GM12878 (cell line): ENCODE data around the gene VBP1. TPM values are rescaled to one million over a fixed set of nuclear protein-coding genes. Genes with fewer than 3 reads are reported as not detected.

Experiments
- ATAC-seq: fragments of 200-7000 bp; cut with Tn5 transposase; 3 replicates; pipeline ENCODE4 v1.9.1; 2020; ENCODE audit warnings: mild to moderate bottlenecking, moderate library complexity
- BruUV-seq: library from RNA; stranded (reverse); fragments of 400-500 nt; replicated peaks from 2 replicates; lab custom pipeline; 2021; lab: Mats Ljungman, UMichigan
- CTCF ChIA-PET: fragments of 300-600 bp; sonication (Branson Sonifier 250); formaldehyde crosslinking; extraction: SDS; loops from one replicate; lab custom pipeline; 2021; ENCODE audit warnings: inconsistent platforms; lab: Yijun Ruan, JAX
- POLR2A ChIA-PET: fragments of 350-600 bp; formaldehyde crosslinking; extraction: SDS; loops from one replicate; lab custom pipeline; 2021; ENCODE audit warnings: inconsistent platforms; lab: Charles Lee
- RAD21 ChIA-PET: fragments of 300-600 bp; sonication (Branson Sonifier 250); formaldehyde crosslinking; loops from one replicate; lab custom pipeline; 2023; ENCODE audit warnings: antibody characterized with exemption; ENCODE audit not compliant: unreplicated experiment; lab: Charles Lee
- SMC1A ChIA-PET: fragments of 300-600 bp; sonication (Branson Sonifier 250); formaldehyde crosslinking; loops from one replicate; lab custom pipeline; 2023; ENCODE audit not compliant: unreplicated experiment, uncharacterized antibody; lab: Charles Lee
- DNase-seq: peaks from one replicate; pipeline ENCODE4 v3.0.0-alpha.2; 2011; ENCODE audit warnings: low read depth, low spot score
- FAIRE-seq: peaks from 3 replicates; lab custom pipeline; 2011; peaks lifted over from hg19 to GRCh38; lab: Jason Lieb, UNC
- H2AFZ ChIP-seq: 2 replicates; pipeline ENCODE4 v1.6.0; 2011; ENCODE audit warnings: low read depth, low read length, control low read depth; ENCODE audit not compliant: control insufficient read depth
- H3K27ac ChIP-seq: 2 replicates; pipeline ENCODE4 v1.5.1; 2011; ENCODE audit warnings: control low read depth; ENCODE audit not compliant: control insufficient read depth, insufficient read depth
- H3K27me3 ChIP-seq, 2 experiments: replicated peaks in 1 of 2; 2 replicates each; pipeline versions ENCODE4 v1.6.0 to v1.6.1; 2011; ENCODE audit warnings: low read length in 1 of 2; ENCODE audit not compliant: control insufficient read depth in 2 of 2, insufficient read depth in 2 of 2
- H3K36me3 ChIP-seq, 2 experiments: 2 replicates each; pipeline ENCODE4 v1.5.1; 2011; ENCODE audit warnings: low read length in 1 of 2; ENCODE audit not compliant: control insufficient read depth in 2 of 2, insufficient read depth in 2 of 2
- H3K4me1 ChIP-seq: 2 replicates; pipeline ENCODE4 v1.6.1; 2011; ENCODE audit warnings: mild to moderate bottlenecking, low read length, moderate library complexity, mixed read lengths; ENCODE audit not compliant: control insufficient read depth, insufficient read depth
- H3K4me2 ChIP-seq: 2 replicates; pipeline ENCODE4 v1.6.0; 2011; ENCODE audit warnings: control low read depth; ENCODE audit not compliant: control insufficient read depth, insufficient read depth
- H3K4me3 ChIP-seq: fragments of 200-600 bp; sonication (generic); 2 replicates; pipeline ENCODE4 v1.5.1; 2016
- H3K79me2 ChIP-seq: 2 replicates; pipeline ENCODE4 v1.6.0; 2011; ENCODE audit warnings: low read length; ENCODE audit not compliant: control insufficient read depth, insufficient read depth
- H3K9ac ChIP-seq: 2 replicates; pipeline ENCODE4 v1.8.0; 2011; ENCODE audit warnings: low read length, control low read depth, mixed read lengths; ENCODE audit not compliant: control insufficient read depth, insufficient read depth
- H3K9me3 ChIP-seq: replicated peaks from 3 replicates; pipeline ENCODE4 v1.5.1; 2011; ENCODE audit warnings: mild to moderate bottlenecking, low read length; ENCODE audit not compliant: control insufficient read depth, insufficient read depth
- H4K20me1 ChIP-seq: 2 replicates; pipeline ENCODE4 v1.6.0; 2011; ENCODE audit not compliant: control insufficient read depth, insufficient read depth
- CEBPZ ChIP-seq: fragments of 150-350 bp; IDR thresholded peaks from 2 replicates; pipeline ENCODE4 v1.6.1; 2016; ENCODE audit warnings: low read depth, low read length
- CHD1 ChIP-seq: IDR thresholded peaks from 2 replicates; pipeline ENCODE4 v1.6.1; 2012; ENCODE audit warnings: low read depth, low read length, improper control_type of control experiment
- ESRRA ChIP-seq: IDR thresholded peaks from 2 replicates; pipeline ENCODE4 v1.6.1; 2012; ENCODE audit warnings: mild to moderate bottlenecking, low read length, improper control_type of control experiment
- FOS ChIP-seq: IDR thresholded peaks from 3 replicates; pipeline ENCODE4 v1.6.1; 2011; ENCODE audit warnings: borderline replicate concordance; ENCODE audit not compliant: insufficient read length; ENCODE audit errors: extremely low read depth
- IRF3 ChIP-seq: fragments of 450-650 bp; IDR thresholded peaks from 2 replicates; pipeline ENCODE4 v1.6.1; 2014; ENCODE audit warnings: mild to moderate bottlenecking
- MEF2A ChIP-seq: IDR thresholded peaks from 2 replicates; pipeline ENCODE4 v1.6.1; 2011; ENCODE audit warnings: low read depth, mild to moderate bottlenecking, low read length, moderate library complexity; ENCODE audit not compliant: insufficient read depth
- MTA2 ChIP-seq: fragments of 450-650 bp; IDR thresholded peaks from 2 replicates; pipeline ENCODE4 v1.6.1; 2016; ENCODE audit warnings: low read depth, mild to moderate bottlenecking, moderate library complexity
- NFYB ChIP-seq: IDR thresholded peaks from 2 replicates; pipeline ENCODE4 v1.6.1; 2011; ENCODE audit warnings: low read depth, mild to moderate bottlenecking, low read length, improper control_type of control experiment, moderate library complexity; ENCODE audit not compliant: insufficient read depth
- POLR2A ChIP-seq: IDR thresholded peaks from 2 replicates; pipeline ENCODE4 v1.6.1; 2011; ENCODE audit warnings: low read depth, mild to moderate bottlenecking, low read length
- SIN3A ChIP-seq: IDR thresholded peaks from 2 replicates; pipeline ENCODE4 v1.6.1; 2012; ENCODE audit warnings: low read depth, low read length, improper control_type of control experiment
- SRF ChIP-seq, 2 experiments: IDR thresholded peaks; 2 replicates each; pipeline ENCODE4 v1.6.1; 2011; ENCODE audit warnings: low read depth in 2 of 2, low read length in 2 of 2, mild to moderate bottlenecking in 1 of 2, moderate library complexity in 1 of 2
- SUZ12 ChIP-seq: fragments of 200-600 bp; sonication (generic); IDR thresholded peaks from one replicate; pipeline ENCODE4 v1.6.1; 2018; ENCODE audit warnings: antibody characterized with exemption, mild to moderate bottlenecking; ENCODE audit not compliant: unreplicated experiment
- YBX1 ChIP-seq: fragments of 450-650 bp; IDR thresholded peaks from 2 replicates; pipeline ENCODE4 v1.6.1; 2016; ENCODE audit warnings: antibody characterized with exemption
- YY1 ChIP-seq: IDR thresholded peaks from 2 replicates; pipeline ENCODE4 v1.6.1; 2011; ENCODE audit warnings: low read depth, mild to moderate bottlenecking, low read length
- ZBTB11 ChIP-seq: fragments of 450-650 bp; formaldehyde crosslinking; IDR thresholded peaks from 2 replicates; pipeline ENCODE4 v1.5.0; 2022; ENCODE audit warnings: mild to moderate bottlenecking, missing genetic modification characterization
- ZNF24 ChIP-seq: fragments of 450-650 bp; IDR thresholded peaks from 2 replicates; pipeline ENCODE4 v1.6.1; 2017; ENCODE audit warnings: antibody characterized with exemption, mild to moderate bottlenecking
- WGBS: methylation state at CpG from one replicate; pipeline ENCODE4 v1.1.6; 2016; ENCODE audit warnings: low lambda C conversion rate; ENCODE audit not compliant: insufficient replicate concordance, insufficient coverage; ENCODE audit errors: missing lambda C conversion rate; 5-methylcytosine and 5-hydroxymethylcytosine counted together
- in situ Hi-C: fragments of 300-500 bp; cut with MboI; formaldehyde crosslinking; loops from 9 replicates; pipeline ENCODE4 v1.14.3; 2018; ENCODE audit warnings: mixed read lengths
- intact Hi-C: fragments of 100-400 bp; cut with micrococcal nuclease; formaldehyde crosslinking; loops from one replicate; pipeline ENCODE4 v1.14.2; 2022; ENCODE audit not compliant: unreplicated experiment
- polyA plus RNA-seq, 11 experiments: library from polyadenylated mRNA; depleted of rRNA in 4 of 11; unstranded in 6 of 11; stranded (reverse) in 5 of 11; fragments of >200 nt; fragmentation: Nextera tagmentation in 4 of 11; fragmentation: Illumina TruSeq in 1 of 11; extraction: Ambion mirVana in 4 of 11; extraction: Trizol in 1 of 11; gene quantifications; 1 replicate in 1 of 11; 2 replicates in 10 of 11; pipeline versions ENCODE4 v1.2.1 to v1.2.3, GENCODE V29; 2011 to 2016; ENCODE audit warnings: inconsistent platforms in 2 of 11, missing spikeins in 2 of 11, low read depth in 1 of 11
- total RNA-seq, 4 experiments: library from RNA; depleted of rRNA in 3 of 4; stranded (reverse); fragments of >200 nt in 3 of 4; fragmentation: Illumina TruSeq in 1 of 4; extraction: Trizol in 1 of 4; gene quantifications; 2 replicates each; pipeline versions ENCODE4 v1.2.1 to v1.2.3, GENCODE V29; 2013 to 2021

The VBP1 gene
- total and polyA plus RNA-seq, 10 of the 15 experiments (the other 5 are each of a cell fraction or from before 2014, with no cell fraction given), result 56.4 to 182 (median 102) TPM

GRCh38 chrX:155188786-155189185 lies 27.5 kb upstream of the VBP1 start:
- RAD21 ChIA-PET, result no interaction called here
- no peaks in the 10 kb centered on the region for H4K20me1 ChIP-seq
- FAIRE-seq, result no peak
- H3K4me2 ChIP-seq, result no peak overlapping the region
- intact Hi-C loops, result no loop called here
- H2AFZ ChIP-seq, result no peak overlapping the region
- H3K27me3 ChIP-seq, result no peaks in the 10 kb centered on the region
- H3K79me2 ChIP-seq, result no peaks in the 10 kb centered on the region
- no peaks in the 10 kb centered on the region for H3K36me3 ChIP-seq
- no peak overlapping the region for H3K27ac ChIP-seq
- TF ChIP-seq FOS, result no peak
- TF ChIP-seq SIN3A, result no peak
- no peak for TF ChIP-seq MTA2
- no peak for TF ChIP-seq SUZ12
- no peak for TF ChIP-seq ZNF24
- TF ChIP-seq ZBTB11, result no peak
- TF ChIP-seq MEF2A, result no peak
- no peak for TF ChIP-seq POLR2A
- no peak for TF ChIP-seq YBX1
- TF ChIP-seq YY1, result no peak
- no peak for TF ChIP-seq ESRRA
- no peak for TF ChIP-seq SRF (IDR thresholded peaks at IDR 0.05; ENCODE audit: low read depth in 2 of 2, low read length in 2 of 2)
- TF ChIP-seq IRF3, result no peak
- TF ChIP-seq CEBPZ, result no peak
- no peak for TF ChIP-seq NFYB
- no peak for TF ChIP-seq CHD1
- CTCF ChIA-PET, result no interaction called here
- in situ Hi-C loops, result no loop called here
- DNase-seq, result no peak
- WGBS, result 28% methylated on average over 5 of the region's 5 CpGs
- H3K4me3 ChIP-seq, result no peak overlapping the region
- BruUV-seq, result no TSS peak
- SMC1A ChIA-PET, result no interaction called here
- H3K9ac ChIP-seq, result no peak overlapping the region
- ATAC-seq, result no peak
- H3K4me1 ChIP-seq, result no peaks in the 10 kb centered on the region
- no peaks in the 10 kb centered on the region; the same call in 2 of the 3 replicates for H3K9me3 ChIP-seq
- POLR2A ChIA-PET, result no interaction called here
